Epidermal melanocyte (primary cell): Measurements from ENCODE around the gene SLC25A34.
A peak's percentile ranks its signal among the peaks of the same experiment; 100 is the strongest.
"Not testable (repeated sequence)": the region's sequence is repeated elsewhere in the genome, so short reads cannot be mapped to it uniquely, and the experiment has no call there.

Experiments used
- DNase-seq: peaks from one replicate; pipeline ENCODE4 v3.0.0; 2011; ENCODE audit warnings: low spot score; ENCODE audit not compliant: insufficient read length

Gene SLC25A34

DNA sequence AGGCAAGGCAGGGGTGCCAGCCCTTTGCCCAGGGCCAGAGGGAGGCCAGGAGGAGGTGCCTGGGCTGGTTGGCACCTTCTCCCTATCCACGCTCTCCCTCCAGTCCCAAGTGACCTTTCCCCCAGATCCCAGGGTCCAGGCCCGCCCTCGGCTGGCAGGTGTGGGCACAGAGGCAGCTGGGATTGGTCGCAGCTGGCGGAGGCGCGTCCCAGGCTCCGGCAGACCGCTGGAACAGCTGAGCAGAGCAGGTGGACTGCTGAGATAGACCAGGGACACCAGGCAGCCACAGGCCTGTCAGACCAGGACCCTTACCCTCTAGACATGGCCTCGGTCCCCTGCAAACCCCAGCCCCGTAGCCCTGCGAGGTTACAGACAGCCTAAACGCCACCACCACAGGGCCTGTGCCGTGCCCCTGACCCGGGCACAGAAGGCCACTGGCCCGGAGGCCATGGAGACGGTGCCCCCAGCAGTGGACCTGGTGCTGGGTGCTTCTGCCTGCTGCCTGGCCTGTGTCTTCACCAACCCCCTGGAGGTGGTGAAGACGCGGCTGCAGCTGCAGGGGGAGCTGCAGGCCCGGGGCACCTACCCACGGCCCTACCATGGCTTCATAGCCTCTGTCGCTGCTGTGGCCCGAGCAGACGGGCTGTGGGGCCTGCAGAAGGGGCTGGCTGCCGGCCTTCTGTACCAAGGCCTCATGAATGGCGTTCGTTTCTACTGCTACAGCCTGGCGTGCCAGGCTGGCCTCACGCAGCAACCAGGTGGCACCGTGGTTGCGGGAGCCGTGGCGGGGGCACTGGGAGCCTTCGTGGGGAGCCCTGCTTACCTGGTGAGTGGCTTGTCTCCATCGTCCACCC is at the start of gene SLC25A34:
Gene SLC25A34, plus strand, starts transcription at position 221 of the 854 bp plus-strand sequence. Its CDS starts 228 bp downstream, at position 449.
- no peak for DNase-seq

DNA sequence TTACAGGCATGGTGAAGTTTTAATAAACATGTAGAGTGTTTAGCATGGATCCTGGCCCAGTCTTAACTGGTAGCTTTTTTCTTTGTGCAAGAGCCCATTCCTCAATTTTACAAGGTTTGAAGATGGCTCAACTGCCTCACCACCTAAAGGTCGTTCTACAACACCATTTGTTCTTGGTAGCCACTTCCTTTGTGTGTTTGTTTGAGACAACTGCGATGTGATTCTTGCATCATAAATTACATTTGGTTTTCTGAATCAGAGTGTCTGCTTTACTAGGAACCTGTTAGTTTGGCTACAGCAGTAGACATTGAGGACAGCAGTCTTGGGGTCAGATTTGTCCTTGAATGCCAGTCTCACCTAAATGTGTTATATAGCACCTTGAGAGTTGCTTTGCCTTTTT is 48.6 kb upstream of the SLC25A34 start:
- DNase-seq = no peak

DNA sequence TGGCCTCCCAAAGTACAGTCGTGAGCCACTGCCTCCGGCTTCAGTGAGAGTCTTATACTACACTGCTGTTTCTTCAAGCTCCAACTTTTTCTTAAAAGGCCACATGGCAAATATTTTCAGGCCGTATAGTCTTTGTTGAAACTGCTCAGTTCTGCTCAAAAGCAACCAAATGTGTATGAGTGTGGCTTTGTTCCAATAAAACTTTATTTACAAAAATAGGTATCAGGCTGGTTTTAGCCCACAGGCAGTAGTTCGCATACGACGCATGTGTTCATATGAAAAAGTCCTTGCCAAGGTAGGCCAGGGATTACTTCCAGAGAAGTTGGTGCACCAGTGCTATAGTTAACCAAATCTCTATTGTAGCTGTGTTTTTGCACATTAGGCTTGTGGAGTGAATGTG is 45.7 kb upstream of the SLC25A34 start:
- no peak for DNase-seq

DNA sequence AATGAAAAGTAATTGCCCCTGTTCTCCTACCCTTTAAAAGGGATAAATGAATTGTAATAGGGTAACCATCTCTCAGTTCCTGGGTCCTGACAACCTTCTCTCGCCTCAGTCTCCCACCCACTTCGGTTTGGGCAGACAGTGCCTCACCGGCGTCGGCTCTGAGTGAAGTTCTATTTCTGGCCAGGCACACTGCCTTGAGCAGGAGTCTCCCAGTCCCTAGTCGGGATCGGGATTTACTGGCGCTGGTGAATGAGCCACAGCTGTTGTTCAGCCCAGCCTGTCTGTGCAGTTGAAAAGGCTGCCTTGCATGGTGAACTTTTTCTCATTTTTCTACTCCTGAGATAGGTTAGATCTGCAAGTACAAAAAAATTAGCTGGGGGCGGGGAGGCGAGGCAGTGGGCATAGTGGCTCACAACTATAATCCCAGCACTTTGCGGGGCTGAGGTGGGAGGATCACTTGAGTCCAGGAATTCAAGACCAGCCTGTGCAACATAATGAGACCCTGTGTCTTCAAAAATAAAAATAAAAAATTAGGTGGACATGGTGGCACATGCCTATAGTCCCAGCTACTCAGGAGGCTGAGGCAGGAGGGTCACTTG is 44.5 kb upstream of the SLC25A34 start:
- DNase-seq = no peak

DNA sequence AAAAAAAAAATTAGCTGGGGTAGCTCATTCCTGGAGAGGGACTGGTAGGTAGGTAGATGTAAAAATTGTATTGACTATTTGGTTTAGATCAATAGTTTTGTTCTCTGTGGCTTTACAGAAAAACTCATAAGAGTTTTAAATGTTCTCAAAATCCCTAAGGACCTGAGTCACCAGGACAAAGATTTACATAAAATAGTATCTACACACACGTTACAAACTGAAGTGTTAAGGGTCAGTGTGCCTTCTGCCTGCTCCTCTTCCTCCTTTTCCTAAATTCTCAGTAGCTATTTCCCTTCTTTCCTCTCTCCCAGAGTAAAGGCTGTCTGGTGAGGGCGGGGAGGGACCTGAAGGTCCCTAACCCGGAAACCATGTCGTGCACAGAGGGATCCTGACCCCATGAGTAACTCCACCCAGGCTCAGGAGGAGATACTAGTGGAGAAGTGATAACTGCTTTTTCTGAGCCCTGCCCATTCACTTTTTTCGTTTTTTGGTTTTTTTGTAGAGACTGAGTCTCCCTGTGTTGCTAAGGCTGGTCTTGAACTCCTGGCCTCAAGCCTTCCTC is 43.9 kb upstream of the SLC25A34 start:
- DNase-seq = no peak

DNA sequence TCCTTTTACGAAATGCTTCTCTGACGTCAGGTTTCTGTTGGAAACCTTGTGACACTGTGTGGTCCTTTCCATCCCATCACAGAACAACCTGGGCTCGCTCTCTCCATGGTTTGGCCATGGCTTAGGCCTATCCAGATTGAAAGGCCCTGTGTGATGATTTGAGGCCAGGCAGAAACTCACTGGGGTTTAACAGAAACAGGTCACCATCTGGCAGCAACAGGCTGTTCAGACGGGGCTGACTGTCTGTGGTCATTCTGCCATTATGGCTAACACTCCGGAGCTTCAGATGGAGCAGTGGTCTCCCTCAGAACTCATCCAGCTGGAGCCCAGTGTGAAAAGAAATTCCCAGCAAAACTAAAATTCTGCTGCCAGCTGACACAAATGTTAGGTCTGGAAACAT is 42.7 kb upstream of the SLC25A34 start:
- no peak for DNase-seq

DNA sequence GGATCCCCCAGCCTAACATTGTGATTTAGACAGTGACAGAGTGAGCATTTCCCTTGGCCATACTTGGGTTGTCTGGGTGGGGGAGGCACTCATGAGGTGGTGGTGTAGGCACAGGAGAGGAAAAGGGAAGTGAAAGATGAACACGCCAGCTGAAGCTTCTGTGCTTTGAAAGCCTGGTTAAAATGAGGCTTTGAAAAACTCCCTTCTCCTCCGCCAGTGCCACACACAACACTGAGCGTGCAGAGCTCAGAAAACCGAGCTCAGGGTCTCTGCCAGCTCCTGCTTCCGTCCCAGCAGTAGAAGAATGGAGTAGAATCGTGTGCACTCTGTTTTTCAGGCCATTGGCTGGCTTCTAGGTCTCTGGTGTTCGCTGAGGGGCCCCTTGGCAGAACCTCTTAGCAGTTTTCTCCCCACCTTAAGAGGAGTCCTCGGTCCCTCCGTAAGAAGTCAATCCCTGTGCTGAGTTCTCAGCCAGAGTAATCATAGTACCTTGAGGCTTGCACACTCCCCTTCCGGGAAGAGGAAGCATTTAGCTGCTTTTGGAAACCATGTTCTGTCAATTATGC is 39.0 kb upstream of the SLC25A34 start:
- no peak for DNase-seq

DNA sequence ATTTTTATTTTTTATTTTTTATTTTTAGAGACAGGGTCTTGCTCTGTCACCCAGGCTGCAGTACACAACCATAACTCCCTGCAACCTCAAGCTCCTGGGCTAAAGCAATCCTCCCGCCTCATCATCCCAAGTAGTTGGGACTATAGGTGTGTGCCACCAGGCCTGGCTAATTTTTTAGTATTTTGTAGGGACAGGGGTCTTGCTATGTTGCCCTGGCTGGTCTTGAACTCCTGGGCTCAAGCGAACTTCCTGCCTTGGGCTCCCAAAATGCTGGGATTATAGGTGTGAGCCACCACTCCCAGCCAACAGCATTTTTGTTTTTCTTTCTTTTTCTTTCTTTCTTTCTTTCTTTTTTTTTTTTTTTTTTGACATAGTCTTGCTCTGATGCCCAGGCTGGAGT is 37.9 kb upstream of the SLC25A34 start:
- no peak for DNase-seq

DNA sequence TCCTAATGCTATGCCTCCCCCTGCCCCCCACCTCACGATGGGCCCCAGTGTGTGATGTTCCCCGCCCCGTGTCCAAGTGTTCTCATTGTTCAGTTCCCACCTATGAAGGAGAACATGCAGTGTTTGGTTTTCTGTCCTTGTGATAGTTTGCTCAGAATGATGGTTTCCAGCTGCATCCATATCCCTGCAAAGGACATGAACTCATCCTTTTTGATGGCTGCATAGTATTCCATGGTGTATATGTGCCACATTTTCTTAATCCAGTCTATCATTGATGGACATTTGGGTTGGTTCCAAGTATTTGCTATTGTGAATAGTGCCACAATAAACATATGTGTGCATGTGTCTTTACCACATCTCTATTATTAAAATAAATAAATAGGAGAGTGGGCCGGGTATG is 36.7 kb upstream of the SLC25A34 start:
- DNase-seq = not testable (repeated sequence)

DNA sequence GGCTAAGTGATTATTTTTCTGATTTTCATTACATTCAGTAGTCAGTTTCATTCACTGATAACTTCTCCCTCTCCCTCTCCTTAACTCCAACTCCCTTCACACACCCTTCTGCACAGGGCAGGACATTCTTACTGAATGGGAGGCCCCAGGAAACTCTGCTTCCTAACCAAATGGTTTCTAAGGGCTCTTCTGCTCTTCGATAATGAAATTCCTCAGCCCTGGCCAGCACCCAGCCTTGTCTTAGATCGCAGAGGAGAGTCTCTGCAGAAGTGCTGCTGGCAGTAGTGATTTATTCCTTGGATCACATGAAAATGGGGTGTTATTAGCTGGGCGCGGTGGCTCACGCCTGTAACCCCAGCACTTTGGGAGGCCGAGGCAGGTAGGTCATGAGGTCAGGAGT is 35.5 kb upstream of the SLC25A34 start:
- no peak for DNase-seq

DNA sequence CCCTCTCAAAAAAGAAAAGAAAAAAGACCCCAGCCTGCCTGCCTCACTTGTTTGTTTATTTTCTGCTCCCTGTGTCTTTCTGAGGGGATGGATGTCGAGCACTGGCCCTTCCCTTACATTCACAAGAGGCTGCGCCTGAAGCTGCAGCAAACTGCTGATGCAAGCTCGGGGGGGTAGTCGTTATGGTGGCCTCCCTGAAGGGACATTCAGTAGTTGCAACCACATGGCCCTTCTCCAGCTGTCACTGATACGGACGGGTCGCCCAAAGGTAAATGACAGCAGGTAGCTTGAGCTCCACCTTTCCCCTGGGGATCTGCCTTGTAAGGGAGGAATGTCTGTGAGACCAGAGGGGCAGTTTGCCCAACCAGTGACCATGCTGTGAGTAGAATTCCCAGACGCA is 34.3 kb upstream of the SLC25A34 start:
- no peak for DNase-seq

DNA sequence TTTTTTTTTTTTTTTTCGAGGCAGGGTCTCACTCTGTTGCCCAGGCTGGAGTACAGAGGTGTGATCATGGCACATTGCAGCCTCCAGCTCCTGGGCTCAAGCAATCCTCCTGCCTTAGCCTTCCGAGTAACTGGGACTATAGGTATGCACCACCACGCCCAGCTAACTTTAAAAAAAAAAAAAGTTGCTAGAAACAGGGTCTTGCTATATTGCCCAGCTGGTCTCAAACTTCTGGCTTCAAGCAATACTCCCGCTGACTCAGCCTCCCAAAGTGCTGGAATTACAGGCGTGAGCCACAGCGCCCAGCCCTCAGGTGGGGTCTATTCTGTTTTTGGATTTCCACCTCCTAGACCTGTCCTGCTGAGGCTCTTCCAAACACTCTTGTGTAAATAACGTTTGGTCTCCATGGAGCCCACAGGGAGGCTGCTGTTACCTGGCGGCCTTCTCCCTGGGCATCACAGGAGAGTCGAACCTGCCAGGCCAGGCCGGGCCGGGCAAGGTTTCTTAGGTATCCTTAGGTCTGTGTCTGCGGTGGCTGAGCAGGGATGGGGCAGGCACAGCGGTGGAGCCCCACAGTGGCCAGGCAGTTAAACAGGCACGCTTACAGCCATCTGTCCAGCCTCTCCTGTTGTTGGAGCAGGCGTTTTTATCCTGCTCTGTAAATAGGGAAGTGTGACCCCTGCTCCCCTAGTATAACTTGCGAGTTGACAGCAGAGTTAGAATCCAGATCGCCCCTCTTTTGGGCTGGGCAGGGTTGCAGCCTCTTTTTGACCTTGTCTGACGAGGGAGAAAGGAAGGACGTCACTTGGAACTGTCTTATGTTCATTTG is 33.1 kb upstream of the SLC25A34 start:
- no peak for DNase-seq

DNA sequence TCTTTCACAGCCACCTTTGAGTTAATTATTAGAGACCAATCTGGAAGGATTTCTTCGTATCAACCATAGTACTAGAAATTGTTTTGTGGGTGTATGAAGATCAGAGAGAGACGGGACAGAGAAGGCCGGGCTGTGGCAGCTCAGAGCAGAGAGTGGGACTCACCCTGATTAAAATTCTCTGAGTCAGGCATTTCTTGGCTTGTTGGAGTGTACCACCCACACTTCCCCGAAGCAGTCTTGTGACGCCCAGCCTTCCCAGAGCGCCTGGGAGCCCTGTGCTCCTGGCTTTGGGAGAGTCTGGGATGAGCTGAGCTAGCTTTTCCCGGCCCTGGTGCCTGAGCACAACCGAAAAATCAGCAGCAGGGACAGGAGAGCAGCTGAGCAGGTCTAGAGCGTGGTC is 32.5 kb upstream of the SLC25A34 start:
- DNase-seq = peak; percentile 87

DNA sequence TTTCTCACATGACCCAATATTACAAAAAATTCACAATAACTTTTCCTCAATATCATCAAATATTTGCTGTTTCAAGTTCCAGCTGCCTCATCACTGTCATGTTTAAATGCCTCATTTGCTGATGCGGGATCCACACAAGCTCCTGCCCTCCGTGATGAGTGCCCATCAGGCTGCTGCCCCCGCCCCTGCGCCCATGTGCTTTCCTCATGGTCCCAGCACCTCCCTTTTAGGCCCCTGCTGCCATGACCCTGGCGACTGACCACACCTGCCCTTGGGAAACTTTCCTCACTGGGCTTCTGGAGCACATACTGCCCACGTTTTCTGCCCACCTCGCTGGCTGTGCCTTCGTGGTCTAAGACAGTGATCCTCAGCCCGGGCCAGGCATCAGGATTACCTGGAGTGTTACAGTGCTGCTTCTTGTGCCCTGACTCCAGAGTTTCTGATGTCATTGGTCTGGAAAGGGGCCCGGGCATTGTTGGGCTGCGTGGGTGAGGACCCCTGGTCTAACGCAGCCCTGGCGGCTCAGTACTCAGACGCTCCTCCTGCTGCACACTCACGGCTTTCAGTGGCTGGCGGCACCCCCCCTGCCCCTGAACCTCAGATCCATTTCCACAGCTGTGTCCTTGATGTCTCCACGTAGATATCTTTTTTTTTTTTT is 31.4 kb upstream of the SLC25A34 start:
- no peak for DNase-seq

DNA sequence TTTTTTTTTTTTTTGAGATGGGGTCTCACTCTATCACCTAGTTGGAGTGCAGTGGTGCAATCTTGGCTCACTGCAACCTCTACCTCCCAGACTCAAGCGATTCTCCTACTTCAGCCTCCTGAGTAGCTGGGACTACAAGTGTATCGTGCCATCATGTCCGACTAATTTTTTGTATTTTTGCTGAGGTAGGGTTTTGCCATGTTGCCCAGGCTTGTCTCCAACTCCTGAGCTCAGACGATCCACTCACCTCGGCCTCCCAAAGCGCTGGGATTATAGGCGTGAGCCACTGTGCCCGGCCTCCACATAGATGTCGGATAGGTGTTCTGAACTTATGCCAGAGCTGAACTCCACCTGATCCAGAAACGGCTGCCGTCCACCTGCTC is 30.9 kb upstream of the SLC25A34 start:
- no peak for DNase-seq

DNA sequence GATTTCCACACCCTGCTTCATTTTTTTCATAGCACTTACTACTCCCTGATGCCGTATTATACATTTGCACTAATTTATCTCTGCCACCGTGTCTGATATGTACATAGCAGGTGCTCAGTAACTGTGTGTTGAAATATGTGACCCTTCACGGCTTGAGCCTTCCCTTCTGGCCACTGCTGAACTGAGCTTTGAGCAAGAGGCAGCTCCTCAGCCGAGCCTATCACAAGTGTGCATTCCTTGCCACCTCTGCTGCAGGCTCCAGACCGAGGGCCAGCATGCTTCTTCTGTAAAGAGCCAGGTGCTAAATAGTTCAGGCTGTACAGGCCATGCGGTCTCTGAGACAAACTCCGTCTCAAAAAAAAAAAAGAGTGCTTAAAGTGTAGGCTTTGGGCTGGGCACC is 29.3 kb upstream of the SLC25A34 start:
- no peak for DNase-seq

DNA sequence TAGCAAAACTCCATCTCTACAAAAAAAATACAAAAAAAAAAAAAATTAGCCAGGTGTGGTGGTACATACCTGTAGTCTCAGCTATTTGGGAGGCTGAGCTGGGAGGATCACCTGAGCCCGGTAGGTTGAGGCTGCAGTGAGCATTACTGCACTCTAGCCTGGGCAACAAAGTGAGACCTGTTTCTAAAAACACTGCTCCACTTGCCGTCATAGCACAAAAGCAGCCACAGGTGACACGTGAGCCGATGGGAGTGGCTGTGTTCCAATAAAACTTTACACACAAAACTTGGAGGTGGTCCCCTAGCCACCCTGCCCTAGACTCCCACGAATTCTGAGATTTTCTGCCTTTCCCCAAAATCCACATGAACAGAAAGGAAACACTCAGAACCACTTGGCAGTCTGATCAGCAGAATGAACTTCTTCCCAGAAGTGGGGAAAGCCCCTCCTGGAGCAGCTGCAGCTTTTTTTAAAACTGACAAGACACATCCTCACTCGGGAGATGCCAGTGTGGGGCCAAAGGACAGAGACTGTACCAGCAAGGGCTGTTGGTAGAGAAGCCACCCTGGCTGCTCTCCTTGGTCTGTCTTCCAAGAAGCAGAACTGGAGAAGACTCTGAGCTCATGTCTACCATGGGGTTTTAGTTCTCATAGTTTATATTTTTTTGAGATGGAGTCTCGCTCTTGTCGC is 28.7 kb upstream of the SLC25A34 start:
- DNase-seq = no peak

DNA sequence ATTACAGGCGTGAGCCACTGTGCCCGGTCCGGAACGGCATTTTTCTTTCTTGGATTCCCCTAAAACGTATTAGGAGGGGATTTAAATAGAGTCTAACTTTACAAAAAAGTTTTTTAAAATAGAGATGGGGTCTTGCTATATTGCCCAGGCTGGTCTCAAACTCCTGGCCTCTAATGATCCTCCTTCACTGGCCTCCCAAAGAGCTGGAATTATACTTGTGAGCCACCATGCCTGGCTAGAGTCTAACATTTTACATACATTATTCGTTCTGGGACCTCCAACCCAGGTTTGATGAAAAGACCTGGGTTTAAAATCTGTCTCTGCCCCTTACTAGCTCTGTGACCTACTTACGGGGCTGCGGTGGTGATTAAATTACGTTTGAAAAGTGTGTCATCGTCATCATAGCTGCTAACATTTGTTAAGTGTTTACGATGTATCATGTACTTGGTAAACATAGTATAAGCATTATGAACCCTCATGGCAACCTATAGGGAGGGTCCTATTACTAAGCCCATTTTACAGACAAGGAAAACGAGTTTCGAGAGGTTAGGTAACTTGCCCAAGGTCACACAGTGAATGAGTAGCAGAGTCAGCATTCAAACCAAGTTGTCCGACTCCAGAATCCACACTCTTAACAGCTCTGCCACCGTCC is 27.4 kb upstream of the SLC25A34 start:
- no peak for DNase-seq

DNA sequence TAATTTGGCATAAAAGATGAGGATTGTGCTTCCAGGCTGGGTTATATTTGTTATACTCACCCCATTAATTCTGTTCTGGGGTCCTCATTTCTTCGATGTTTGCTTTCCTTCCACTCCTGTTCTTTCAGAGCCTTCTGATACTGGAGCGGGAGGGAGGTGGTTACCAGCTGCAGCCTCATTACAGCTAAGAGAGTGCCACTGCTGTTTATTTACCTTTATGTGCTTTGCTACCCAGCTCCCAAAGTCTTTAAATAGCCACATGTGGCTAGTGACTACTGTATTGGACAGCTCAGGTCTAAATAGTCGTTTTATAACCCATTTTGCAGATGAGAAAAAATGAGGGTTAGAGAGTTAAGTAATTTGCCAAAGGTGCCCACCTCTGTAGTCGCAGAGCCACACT is 26.8 kb upstream of the SLC25A34 start:
- DNase-seq = no peak

DNA sequence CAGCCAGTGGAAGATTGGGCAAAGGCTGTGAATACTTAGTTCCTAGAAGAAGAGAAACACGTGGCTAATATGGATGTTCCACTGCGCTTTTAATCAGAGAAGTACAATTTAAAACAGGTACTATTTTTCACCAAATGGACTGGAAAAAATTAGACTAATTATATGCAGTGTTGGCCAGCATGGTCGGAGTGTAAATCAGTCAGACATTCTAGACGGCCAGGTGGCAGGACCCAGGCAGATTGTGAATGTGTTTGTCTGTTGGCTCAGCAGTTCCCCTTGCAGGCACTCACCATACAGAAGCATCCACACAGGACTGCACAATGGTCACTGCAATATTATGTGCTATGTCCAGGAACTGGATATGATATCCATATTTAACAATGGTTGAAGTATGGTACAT is 23.9 kb upstream of the SLC25A34 start:
- no peak for DNase-seq
